NOMO-1 treated with DMSO at 0.1 percent for 48 hours (cell line): Measurements from ENCODE around the gene KIF2C.
"Not testable (repeated sequence)": the region's sequence is repeated elsewhere in the genome, so short reads cannot be mapped to it uniquely, and the experiment has no call there.

ENCODE experiments used
- DNase-seq: peaks from one replicate; lab custom pipeline; 2025; ENCODE audit not compliant: unreplicated experiment; lab: John Stamatoyannopoulos, UW

KIF2C gene

DNA sequence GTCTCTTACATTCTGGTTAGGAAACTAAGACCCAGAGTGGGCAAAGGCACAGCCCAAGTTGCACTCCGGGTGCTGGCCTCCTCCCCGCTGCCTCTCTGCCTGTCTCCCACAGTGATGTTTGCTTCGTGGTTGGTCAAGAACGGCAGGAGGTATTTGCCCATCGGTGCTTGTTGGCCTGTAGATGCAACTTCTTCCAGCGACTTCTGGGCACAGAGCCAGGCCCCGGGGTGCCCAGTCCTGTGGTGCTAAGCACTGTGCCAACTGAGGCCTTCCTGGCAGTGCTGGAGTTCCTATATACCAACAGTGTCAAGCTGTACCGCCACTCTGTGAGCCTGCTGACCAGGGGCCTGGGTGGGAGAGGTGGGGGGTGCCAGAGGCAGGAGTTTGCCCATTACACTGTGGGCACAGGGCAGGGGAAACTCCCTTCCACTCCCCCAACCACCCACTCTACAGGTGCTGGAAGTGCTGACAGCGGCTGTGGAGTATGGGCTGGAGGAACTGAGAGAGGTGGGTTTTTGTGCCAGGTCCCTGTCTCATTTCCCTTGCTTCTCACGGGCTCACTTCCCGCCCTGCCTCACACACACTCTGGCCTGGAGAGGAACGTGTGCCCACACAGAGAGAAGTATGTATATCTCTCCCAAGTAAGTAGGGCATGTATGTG, 70.6 kb downstream of the KIF2C start:
- DNase-seq: no peak

DNA sequence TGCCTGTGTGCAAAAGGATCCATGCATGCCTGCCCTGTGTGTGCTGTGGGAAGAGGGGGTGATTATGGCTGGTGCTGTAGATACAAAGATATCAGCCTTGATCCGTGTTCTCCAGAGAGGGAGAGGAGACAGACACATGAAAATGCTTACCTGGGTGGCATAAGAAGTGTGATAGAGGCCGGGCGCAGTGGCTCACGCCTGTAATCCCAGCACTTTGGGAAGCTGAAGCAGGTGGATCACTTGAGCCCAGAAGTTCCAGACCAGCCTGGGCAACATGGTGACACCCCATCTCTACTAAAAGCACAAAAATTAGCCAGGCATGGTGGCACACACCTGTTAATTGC, 71.1 kb downstream of the KIF2C start:
- not testable (repeated sequence) for DNase-seq

DNA sequence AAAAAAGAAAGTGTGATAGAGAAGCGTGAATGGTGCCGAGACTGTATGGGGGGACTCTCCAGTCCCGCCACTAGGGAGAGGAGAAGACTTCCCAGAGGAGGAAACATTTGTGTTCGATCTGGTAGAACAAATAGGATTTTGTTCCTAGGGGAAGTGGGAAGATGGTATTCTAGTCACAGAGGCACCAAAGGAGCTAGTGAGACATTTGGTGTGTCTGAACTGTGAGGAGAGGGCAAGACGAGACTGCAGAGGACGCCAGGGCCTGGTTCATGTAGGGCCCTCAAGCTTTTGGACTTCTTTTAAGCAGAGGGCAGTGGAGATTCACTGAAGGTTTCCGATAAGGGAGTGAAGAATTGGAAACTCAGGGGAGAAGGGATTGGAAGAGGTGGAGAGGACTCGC, 71.6 kb downstream of the KIF2C start:
- DNase-seq: no peak

DNA sequence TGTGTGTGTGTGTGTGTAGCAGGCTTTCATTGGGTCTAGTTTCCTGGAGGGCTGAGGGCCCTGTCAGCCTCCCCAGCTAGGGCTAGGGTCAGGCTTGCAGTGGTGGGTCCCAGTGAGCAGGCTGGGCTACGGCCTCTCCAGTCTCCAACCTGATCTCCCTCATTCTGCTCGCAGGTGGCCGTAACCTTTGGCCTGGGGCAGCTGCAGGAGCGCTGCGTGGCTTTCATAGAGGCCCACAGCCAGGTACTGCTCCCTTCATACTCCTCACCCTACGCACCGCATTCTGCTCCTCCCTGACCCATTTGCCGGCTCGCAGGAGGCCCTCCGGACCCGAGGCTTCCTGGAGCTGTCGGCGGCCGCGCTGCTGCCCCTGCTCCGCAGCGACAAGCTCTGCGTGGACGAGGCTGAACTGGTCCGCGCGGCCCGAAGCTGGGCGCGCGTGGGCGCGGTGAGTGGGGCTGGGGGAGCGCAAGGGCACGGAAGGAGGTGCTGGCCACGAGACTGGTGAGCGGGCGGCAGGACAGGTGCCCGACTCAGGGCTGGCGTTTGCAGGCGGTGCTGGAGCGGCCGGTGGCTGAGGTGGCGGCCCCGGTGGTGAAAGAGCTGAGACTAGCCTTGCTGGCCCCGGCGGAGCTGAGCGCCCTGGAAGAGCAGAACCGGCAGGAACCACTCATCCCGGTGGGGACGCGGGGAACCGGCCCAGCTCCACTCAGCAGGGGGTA, 73.3 kb downstream of the KIF2C start:
- no peak for DNase-seq

DNA sequence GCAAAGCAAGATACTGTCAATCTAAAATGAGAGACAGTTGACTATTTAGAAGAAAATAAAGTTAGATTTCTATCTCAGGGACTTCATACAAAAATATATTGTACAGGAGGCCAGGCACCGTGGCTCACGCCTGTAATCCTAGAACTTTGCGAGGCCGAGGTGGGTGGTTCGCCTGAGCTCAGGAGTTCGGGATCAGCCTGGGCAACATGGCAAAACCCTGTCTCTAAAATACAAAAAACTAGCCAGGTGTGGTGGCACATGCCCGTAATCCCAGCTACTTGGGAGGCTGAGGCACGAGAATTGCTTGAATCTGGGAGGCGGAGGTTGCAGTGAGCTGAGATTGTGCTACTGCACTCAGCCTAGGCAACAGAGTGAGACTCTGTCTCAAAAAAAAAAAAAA, 76.3 kb downstream of the KIF2C start:
- DNase-seq: not testable (repeated sequence)

DNA sequence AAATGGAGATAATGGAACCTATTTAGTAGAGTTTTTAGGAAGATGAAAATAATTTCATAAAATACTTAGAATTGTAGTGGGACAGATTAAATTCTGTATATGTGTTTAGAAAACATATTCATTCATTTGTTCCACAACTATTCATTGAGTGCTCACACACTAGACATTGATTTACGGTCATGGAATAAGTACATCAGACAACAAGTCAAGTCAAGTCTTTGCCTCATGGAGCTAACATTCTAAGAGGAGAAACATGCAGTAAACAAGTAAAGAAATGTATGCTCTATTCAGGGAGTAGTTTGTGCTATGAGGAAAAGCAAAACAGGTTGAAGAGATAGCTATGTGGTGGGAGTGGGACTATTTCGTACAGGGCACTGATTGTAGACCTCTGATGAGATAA, 77.7 kb downstream of the KIF2C start:
- no peak for DNase-seq
